GM21515 (cell line): ENCODE data around the gene CD44.

Experiments
- ATAC-seq: cut with Tn5 transposase; IDR thresholded peaks from one replicate; pipeline ENCODE4 v1.9.1; 2021; ENCODE audit not compliant: unreplicated experiment

CD44 gene

DNA sequence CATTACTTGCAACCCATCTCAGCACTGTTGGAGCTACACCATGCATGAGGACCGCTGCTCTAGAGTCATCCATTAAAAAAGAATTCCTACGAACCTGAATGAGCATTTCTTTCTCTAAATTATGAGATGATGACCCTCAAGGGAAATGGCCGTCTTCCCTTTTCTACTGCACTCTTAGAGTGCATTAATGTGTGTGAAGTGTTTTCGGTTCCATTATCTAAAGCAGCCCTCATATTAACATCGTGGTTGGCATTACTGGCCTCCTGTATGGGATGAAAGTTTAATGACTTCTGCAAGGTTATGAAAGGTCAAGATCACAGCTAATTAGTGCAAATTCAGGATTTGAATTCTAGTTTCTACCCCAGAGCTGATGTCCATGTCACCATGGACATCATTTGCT lies 16.7 kb downstream of the CD44 start:
- ATAC-seq = no peak

DNA sequence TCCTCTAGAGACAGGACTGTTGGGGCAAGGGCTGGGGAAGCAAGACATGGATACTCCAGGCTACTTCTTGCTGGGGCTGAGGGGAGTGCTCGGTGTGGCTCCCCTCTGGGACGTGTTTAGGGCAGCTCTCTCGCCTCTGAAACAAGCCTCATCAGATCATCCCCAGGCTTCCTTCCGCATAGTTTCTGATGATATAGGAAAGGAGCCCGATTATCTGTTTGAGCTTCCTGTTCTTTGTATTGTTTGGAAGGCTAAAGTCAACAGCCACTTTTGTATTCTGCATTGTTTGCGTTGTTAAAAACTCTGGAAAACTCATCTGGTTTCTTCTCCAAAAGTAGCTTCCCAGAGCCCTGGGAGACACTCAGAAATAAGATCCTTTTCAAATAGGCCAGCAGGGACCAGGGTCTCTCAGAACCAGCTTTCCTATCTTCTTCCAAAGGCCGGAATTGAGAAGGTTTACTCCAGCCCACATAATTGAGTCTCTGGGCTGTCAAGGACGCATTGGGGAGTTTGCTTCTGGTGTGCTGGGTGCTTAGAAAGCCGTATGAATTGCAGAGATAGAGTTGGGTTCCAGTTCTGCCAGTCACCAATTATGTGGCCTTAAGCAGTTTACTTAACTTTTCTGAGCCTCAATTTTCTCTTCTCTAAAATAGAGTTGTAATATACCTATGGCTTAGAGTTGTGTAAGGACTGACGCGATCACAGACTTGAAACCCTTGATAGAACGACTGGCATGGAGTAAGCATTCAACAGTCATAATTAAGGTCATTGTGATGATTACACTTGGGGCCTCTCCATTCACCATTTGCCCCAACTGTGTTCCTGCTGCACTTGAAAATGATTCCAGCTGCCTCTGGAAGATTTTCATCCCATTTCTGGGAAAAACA lies 19.1 kb downstream of the CD44 start:
- ATAC-seq = no peak

DNA sequence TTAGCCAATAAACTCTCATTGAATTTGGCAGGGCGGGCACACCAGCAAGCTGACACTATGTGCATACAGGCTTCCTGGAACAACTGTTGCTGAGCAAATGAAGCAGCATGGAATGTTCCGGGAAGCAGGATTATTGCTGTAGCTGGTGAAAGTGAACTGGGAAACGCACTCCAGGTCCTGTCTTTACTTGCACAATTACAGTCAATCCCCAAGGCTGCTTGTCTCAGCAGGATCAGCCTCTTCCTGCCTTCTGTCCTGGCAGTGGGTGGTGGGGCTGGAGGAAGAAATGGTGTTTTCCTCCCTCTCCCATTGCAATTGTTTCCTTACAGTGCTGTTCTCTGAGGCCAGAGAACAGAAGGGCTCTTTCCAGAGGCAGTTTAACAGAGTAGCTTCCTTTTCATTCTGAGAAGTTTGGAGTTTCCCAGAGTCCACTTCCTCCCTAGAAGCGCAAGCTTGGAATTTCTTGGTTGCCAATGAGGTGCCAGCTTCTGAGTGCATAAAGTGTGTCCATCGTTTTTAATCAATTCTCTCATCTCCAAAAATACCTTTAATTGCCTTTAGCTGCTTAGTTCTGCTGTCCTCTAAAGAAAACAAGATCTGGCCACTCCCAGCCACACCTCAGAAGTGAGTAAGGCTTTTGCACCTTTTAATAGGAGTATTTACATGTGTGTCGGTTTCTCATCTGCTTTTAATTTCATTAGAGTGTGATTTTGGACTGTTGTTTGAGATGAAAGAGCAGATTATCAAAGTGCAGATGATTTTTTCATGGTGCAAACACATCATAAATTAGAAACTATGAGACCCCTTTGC lies 19.9 kb downstream of the CD44 start:
- no peak for ATAC-seq

GRCh38 chr11:35160246-35160824 lies 21.4 kb downstream of the CD44 start:
- no peak for ATAC-seq

- ATAC-seq = no peak
These were observed 22.1 kb downstream of the CD44 start for GRCh38 chr11:35160902-35161597.

DNA sequence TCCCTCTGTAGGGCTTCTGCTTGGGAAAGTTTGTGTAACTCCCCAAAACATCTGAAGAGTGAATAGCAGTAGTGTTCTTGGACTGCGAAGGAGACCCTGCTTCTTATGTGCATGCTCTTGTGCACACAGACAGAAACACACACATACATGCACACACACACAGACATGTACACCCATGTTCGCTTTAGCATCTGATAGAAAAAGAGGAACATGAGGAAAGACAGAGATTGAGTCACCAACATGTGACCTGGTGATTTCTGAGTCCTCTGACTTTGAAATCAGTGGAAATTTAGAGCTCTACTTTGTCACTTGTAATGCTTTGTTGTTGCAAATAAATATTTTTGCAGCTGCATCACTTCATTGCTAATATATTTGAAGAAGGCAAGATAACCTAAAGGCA lies 23.8 kb downstream of the CD44 start:
- no peak for ATAC-seq

DNA sequence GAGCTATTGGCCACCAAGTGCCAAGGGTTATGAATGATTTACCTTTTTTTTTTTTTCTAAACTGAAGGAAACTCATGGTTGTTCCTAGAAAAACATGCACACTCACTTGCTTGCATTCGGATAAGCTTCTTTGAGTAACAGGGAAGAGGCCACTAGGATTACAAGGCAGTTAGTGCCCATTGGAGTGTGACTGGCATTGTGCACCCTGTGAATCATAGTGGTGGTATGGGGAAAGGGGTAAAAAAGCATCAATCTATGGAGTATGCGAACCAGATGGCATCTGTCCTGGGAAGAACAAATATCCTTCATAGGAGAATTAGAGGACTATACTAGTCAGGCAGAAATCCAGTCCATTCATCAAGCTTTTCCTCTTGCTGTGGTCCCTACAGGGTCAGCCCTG lies 24.2 kb downstream of the CD44 start:
- ATAC-seq = no peak

DNA sequence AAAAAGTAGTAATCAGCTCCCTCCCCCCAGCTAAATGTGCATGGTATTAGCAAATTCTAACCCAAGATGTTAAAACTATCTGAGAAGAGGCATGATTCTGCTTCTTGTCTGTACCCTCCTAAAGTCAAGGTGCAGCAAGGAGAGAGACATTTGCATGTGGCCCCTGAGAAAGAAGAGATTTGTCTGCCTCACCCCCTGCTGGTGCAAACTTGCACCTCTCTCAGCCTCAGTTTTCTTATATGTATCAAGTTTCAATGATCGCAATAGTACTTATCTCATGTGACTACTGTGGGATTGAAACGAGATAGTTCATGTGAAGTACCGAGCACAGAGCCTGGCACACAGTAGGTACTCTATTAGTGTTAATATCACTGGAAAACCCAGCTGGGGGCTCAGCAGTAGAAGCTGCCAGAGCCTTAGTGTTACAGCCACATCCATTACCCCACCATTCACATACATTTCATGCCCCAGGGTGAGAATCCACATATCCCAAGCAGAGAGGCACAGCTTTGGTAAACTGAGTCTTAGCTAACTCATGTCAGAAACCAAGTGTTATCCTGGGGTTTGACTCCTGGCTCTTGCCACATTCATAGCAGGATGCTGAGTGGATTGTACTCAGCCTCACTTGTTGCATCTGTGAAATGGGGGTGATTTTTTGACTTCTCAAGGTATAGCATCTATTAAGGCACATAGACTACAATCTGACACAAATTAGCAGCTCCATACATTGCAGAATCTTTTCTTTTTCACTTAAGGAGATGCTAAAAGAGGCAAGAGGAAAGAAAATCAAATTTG lies 24.9 kb downstream of the CD44 start:
- no peak for ATAC-seq

- no peak for ATAC-seq
These were observed 26.1 kb downstream of the CD44 start for GRCh38 chr11:35165030-35165422.

DNA sequence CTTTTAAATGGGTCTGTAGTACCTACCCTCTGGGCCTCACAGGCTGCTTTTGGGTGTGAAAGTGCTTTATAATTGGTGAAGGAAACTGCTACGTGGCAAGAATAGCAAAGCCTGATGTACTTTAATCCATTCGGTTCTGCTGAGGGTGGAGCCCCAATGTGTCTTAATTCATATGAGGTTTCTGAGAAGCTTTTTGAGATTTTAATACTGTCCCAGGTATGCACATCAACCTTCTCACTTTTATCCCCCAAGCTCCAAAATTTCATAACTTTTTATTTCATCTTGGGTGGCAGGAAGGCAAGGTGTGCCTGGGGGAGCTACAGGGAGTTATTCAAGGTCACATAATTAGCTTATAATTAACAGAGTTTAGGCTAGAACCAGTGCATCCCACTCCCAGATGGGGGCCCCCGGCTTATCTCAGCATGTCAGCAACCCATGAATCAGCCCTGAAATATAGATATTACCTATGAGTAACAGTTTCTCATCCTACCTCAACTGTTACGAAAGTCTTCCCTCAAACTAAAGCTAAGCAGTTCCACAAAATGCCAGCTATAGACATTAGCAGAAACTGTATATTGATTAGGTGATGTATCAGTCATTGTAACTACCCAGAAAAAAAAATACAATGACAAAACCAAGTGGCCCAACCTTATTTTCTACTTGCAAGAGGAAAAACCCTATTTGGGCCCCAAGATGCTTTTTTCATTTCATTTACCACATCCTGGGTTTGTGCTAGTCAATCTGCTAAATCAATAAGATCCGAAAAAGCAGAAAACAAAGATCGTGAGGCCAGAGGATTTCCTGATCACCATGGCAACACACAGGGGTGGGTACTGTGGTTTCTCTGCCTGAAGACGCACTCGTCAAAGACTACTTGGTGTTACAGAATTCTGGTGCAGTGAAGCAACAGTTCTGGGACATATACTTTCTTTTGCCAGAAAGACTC lies 26.7 kb downstream of the CD44 start:
- peak; percentile 79 for ATAC-seq

- ATAC-seq = peak; percentile 3
These were observed 27.7 kb downstream of the CD44 start for GRCh38 chr11:35166369-35167360.

DNA sequence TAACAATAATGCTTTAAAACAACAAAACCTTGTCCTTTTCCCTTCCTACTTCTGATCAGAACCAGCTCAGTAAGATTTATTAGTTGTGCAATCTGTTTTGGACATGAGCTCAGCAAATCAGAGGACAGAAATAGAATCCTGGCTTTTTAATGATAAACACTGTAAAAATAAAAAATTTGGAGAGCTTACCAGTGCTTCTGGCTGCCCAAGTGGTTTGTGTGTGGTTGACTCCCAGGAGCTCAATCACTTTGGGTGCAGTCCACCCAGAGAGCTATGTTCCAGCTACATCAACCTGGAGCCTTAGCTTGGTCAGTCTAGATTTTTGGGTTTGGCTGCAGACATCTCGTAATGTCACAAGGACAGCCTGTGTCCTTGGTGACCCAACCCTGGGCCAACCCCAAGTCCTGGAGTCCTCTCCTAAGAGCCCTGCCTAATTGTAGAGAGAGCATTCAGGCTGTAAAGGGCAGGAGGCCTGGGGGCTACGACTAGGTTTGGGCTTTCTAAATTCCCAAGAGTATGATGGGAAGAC lies 28.5 kb downstream of the CD44 start:
- no peak for ATAC-seq

DNA sequence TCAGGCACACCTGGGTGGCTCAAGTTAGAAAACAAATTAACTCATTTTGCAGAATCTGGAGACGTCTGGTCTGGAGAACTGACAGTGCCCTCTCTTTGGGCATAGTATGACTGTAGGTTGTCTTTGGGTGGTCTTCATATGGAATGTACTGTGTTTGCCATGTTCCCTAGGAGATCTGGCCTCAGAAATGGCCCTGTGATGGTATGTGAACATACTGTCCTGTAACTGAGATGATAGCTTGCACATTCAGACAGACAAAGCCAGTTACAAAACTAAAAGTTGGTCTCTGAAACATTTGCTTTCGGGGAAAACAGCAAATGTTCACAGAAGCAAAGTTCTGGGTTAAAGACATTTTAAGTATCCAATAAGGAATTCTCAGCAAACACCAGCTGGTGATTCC lies 29.7 kb downstream of the CD44 start:
- no peak for ATAC-seq

- no peak for ATAC-seq
These were observed 30.1 kb downstream of the CD44 start for GRCh38 chr11:35169112-35169511.

DNA sequence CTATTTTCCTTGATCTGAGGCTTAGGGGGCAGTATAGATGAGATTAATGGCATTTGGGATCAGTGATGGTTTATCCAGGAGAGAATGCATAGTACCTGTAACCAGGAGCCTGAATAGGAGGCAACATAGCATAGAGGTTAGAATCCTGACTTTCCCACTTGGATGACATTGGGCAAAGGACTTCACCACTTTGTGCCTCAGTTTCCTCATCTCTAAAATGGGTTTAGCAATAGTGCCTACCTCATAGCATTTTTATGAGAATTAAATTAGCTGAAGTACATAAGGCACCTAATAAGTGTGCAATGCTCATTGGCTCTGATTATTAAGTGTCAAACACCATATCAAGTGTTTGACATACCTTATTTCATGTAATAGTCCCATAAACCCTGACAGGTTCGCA lies 30.8 kb downstream of the CD44 start:
- no peak for ATAC-seq

GRCh38 chr11:35170503-35170902 lies 31.5 kb downstream of the CD44 start:
- no peak for ATAC-seq

DNA sequence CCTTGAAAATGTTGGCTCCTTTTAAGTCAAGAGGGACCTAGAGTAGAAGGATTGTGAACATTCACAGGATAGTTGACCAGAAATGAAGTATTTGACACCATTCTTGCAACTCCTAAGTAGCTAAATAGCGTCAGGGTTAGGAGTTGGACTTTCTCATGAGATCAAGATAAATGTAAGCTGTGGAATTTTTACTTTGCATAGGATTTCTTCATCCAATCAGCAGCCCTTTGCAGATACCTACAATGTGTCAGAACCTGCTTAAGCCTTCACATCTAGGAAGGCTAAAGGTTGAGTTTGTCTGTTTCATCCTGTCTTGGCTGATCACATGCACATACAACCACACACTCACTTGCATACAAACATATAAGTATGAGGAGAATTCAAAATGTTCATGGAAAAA lies 32.3 kb downstream of the CD44 start:
- ATAC-seq = no peak

DNA sequence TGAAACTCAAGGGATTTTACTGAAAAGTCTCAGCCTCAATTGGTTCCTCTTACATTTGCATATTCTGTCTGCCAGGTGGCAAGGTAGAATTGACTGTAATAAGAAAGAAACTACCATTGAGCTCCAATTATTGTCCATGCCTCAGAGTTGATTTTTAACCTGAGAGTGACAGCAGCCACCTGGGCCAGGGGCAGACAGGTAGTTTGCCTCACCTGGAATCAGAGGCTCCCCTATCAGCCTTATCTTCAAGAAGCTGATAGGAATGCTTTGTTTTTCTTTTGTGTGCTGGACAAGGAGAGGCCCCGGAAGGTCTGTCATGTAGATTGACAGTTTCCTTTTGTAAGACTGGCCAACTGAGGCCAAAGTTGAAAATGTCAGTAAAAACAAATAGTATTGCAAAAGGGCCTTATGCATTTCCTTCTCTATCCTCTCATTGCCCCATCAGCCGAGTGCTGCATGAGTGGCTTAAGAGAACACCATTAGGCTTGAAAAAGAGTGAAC lies 34.1 kb downstream of the CD44 start:
- peak; percentile 52 for ATAC-seq
